Measurements from ENCODE around the gene PDE4D.

DNA sequence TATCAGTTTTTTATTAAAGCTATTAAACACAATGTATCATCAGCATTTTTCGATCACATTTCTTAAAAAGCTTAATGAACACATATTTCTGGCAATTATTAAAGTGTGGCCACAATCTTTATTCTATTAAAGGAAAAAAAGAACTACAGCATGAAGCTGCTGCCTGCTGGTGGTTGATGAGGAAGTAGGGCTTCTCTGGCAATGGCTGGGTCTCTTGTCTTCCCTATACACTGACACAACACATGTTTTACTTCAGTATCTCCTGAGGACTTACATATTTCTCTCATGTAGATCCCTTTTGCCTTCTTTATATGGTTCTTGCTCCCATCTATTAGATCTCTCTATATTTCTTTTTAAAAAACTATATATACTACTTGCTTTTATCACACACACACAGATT is 719.9 kb downstream of the PDE4D start:
- TF ChIP-seq POLR2A (IDR thresholded peaks at IDR 0.05): no peak
- TF ChIP-seq CTCF (IDR thresholded peaks at IDR 0.05): no peak

All from heart left ventricle (tissue), 13 donors.